AG09319 (cell line): ENCODE results near the gene MAST4.

Experiments
- DNase-seq: peaks from one replicate; pipeline ENCODE4 v3.0.0-alpha.2; 2010; ENCODE audit warnings: low read depth; ENCODE audit errors: extremely low read depth
- CTCF ChIP-seq: IDR thresholded peaks from 2 replicates; pipeline ENCODE4 v1.5.1; 2011; ENCODE audit warnings: low read depth, mild to moderate bottlenecking, inconsistent platforms, low read length, moderate library complexity

Gene MAST4

GRCh38 chr5:66710557-66711088 is 114.4 kb downstream of the MAST4 start:
- TF ChIP-seq CTCF = no peak
- no peak for DNase-seq

- DNase-seq = no peak
- no peak for TF ChIP-seq CTCF
These were observed 117.8 kb downstream of the MAST4 start for GRCh38 chr5:66713998-66714397.

GRCh38 chr5:66717455-66718373 is 121.5 kb downstream of the MAST4 start:
- no peak for DNase-seq
- TF ChIP-seq CTCF = no peak

GRCh38 chr5:66718374-66719002 is 122.3 kb downstream of the MAST4 start:
- TF ChIP-seq CTCF = no peak
- no peak for DNase-seq

- no peak for TF ChIP-seq CTCF
- DNase-seq = no peak
These were observed 124.6 kb downstream of the MAST4 start for GRCh38 chr5:66720780-66721179.

- no peak for TF ChIP-seq CTCF
- DNase-seq = no peak
These were observed 126.5 kb downstream of the MAST4 start for GRCh38 chr5:66722686-66723085.
